K562 treated with DMSO at 1 percent for 12 hours (cell line): ENCODE measurements around the gene EXT2. TPM values are rescaled to one million over a fixed set of nuclear protein-coding genes. Genes with fewer than 3 reads are reported as not detected.

ENCODE experiments used
- total RNA-seq: library from RNA; unstranded; fragments of 300-600 nt; gene quantifications from 2 replicates; pipeline ENCODE4 v1.2.3, GENCODE V29; 2022; ENCODE audit not compliant: insufficient read depth

The EXT2 gene
- 31.6 and 68.2 TPM in 2 replicates for total RNA-seq

DNA sequence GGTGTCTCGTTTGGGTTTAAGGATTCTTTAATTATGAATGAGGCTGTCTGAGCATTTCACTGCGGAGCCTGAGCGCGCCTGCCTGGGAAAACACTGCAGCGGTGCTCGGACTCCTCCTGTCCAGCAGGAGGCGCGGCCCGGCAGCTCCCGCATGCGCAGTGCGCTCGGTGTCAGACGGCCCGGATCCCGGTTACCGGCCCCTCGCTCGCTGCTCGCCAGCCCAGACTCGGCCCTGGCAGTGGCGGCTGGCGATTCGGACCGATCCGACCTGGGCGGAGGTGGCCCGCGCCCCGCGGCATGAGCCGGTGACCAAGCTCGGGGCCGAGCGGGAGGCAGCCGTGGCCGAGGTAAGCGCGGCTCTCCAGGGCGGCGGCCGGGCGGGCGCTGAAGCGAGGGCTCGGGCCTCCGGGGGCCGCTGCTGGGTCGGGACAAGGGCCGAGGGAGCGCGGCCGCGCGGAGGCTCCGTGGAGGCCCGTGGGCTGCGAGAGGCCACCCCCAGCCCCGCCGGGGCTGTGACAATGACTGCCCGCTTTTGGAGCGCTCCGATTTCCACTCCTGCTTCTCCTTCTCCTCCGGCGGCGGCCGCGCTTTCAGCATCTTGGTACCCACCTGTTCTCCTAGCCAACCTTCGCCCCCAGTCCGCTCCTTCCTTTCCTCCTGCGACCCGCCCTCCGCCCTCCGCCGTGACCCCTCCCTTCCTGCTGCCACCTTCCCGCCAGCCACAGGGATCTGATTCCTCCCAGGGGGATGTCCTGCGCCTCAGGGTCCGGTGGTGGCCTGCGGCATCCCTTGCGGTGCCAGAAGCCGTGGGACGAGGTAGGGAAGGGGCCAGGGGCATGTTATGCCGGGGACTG lies at the start of gene EXT2:
TSS of gene EXT2 (plus strand) at position 173 of the 854 bp plus-strand sequence. CDS start 12,035 bp downstream, outside the sequence.

GRCh38 chr11:44047931-44048431 lies 47.5 kb upstream of the EXT2 start, which contains the start of gene ACCSL:
Gene ACCSL (plus strand): TSS chr11:44047981. CDS start chr11:44048037, 56 bp downstream.

GRCh38 chr11:44065841-44066731 lies 29.4 kb upstream of the EXT2 start, which contains the start of gene ACCS:
Gene ACCS (plus strand): TSS chr11:44066270. CDS start chr11:44067628, 1,358 bp downstream.

Other genes with a start within 250 kb of the EXT2 start
- gene ALKBH3, start 214.8 kb upstream of the EXT2 start, total RNA-seq, result 30.3 and 39.5 TPM in 2 replicates
- 9.1 and 10.7 TPM in 2 replicates for gene C11orf96, start 153.0 kb upstream of the EXT2 start, total RNA-seq
- gene ACCSL, start 47.7 kb upstream of the EXT2 start, total RNA-seq, result not detected in 2 replicates
- gene ACCS, start 29.4 kb upstream of the EXT2 start, total RNA-seq, result 12.1 and 31.6 TPM in 2 replicates
- 0.38 TPM in 1 of 2 replicates, not detected in the other for gene ALX4, start 214.5 kb downstream of the EXT2 start, total RNA-seq